NCI-H2196 treated with DMSO at 0.1 percent for 48 hours (cell line): Measurements from ENCODE around the gene RNU5D-1.
"Not testable (repeated sequence)": the region's sequence is repeated elsewhere in the genome, so short reads cannot be mapped to it uniquely, and the experiment has no call there.

Experiments used
- DNase-seq: peaks from one replicate; lab custom pipeline; 2025; ENCODE audit not compliant: unreplicated experiment; lab: John Stamatoyannopoulos, UW

Gene RNU5D-1

DNA sequence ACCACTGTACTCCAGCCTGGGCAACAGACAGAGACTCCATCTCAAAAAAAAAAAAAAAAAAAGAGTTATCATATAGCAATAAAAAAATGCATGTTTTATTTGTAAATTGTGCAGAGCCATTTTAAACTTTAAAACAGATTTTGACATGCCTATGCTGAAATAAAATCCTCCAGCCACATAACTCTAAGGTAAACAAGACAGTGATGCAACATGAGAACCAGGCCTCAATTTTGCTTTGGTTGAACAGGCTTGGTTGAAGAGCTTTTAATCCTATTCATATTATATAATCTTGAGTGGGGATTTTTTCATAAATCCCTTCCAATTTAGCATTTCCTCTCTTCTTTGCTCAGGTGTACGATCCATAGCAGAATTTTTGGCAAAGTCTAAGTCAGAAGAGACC lies 30.4 kb downstream of the RNU5D-1 start:
- DNase-seq = no peak

DNA sequence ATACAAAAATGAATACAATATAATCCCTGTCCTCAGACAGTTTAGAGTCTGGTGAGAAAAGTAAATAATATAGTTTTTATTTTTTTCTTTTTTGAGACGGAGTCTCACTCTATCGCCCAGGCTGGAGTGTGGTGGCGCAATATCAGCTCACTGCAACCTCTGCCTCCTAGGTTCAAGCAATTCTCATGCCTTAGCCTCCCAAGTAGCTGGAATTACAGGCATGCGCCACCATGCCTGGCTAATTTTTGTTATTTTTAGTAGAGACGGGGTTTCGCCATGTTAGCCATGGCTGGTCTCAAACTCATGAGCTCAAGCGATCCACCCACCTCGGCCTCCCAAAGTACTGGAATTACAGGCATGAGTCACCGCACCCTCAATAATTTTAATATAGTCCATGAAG lies 31.6 kb downstream of the RNU5D-1 start:
- not testable (repeated sequence) for DNase-seq

DNA sequence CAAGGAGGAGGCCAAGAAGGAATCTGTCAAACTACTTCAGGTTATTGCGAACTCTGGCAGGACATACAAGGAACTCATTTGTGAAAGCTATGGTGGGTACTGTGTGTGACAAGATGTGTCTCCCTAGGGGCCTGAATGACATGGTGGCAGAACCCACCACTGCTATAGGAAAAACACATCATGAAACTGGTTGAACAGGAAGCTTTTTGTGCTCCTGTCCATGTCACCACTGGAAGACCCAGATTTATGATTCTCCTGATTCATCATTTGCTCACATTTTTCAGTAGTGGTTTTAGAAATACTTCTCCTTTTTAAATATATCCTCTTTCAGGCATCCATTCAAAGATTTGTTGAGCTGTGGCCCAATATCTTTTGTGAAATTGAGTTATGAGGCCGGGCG lies 32.8 kb downstream of the RNU5D-1 start:
- no peak for DNase-seq

DNA sequence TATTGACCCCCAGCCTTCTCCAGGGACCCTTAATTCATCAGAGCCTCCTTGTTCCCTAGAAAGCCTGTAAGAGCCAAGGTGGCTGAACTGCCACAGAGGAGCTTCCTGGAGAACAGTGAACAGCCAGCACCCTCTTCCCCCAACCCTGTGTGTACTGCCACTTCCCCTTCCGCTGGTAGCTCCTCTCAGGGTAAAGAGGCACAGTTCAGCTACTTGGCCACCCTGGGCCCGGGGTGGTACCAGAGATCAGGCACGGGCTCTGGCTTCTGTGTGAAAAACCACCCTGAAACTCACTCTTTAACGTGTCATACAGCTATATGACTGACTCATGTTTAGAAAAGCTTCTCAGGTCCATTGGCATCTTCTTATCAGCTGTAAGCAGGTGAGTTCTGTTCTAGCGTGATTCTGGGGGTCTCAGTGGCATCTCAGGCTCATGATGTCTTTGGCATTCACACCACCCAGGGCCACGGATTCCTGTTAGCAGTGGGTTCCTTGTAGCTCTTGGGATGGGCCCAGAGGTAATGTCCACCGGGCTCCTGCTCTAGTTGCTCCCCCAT lies 34.1 kb downstream of the RNU5D-1 start:
- no peak for DNase-seq

DNA sequence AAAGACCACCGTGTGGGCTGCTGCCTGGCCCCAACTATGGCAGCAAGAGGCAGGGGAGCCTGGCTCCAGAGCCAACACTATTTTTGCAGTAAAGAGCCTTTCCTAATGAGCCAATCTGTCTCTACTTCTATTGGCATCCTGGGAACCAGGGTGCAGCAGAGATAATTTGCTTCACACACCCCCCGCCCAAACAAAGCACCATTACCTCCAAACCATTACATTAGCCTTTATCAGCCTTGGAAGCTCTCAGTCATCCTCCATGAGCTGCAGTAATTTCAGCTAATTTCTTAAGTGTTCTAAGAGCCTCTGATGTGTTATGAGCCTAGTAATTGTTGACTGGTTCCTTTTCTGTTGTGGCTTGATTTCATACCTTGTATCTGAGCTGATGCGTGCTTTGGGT lies 34.9 kb downstream of the RNU5D-1 start:
- DNase-seq = no peak

DNA sequence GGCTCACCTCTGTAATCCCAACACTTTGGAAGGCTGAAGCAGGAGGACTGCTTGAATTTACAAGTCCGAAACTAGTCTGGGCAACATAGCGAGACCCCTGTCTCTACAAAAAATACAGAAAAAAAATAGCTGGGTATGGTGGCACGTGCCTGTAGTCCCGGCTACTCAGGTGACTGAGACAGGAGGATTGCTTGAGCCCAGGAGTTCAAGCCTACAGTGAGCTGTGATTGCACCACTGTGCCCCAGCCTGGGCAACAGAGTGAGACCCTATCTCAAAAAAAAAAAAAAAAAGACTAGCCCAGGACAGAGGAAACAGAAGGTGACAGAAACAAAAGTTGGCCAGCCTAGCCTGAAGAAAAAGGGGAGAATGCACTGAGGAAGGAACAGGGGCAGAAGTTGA lies 35.3 kb downstream of the RNU5D-1 start:
- no peak for DNase-seq

DNA sequence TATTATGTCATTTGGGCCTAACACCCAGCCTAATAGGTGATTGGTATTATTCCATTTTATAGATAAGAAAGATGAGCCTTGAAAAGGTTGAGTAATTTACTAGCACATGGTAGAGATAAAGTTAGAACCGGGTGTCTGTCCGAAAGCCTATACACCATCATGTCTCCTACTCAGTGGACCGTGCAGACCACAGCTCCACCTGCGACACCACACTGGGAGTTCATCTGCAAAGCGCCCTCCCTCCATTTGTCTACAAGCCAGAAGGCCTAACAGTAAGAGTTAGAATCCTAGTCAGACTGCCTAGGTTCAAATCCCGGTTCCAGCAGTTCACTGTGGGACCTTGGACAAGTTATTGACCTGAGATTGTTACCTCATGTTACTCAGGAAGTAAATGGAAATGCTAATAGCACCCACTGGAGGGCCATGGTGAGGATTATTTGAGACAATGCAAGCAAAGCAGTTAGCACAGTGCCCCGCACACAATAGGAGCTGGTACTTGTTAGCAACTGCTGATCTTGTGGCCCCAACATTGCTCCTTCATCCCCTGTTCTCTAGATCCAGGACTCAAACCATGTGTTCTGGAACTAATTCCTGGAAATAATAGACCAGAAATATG lies 36.0 kb downstream of the RNU5D-1 start:
- no peak for DNase-seq

DNA sequence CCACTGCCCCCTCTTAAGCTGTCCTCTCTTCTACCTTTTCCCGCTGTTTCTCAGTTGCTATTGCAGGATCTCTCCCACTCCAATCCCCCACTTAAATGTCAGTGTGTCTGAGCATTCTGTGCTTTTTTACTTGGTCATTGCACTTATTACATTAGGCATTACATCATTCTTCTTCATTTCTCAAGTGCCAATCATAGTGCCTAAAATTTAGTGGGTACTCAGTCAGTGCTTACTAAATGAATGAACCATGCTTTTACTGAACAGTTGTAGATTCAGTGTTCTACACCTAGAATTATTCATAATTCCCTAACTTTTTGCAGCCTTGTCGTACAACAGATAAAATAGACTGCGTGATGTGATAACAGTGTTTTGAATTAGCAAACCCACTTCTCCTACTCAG lies 37.1 kb downstream of the RNU5D-1 start:
- DNase-seq = no peak

DNA sequence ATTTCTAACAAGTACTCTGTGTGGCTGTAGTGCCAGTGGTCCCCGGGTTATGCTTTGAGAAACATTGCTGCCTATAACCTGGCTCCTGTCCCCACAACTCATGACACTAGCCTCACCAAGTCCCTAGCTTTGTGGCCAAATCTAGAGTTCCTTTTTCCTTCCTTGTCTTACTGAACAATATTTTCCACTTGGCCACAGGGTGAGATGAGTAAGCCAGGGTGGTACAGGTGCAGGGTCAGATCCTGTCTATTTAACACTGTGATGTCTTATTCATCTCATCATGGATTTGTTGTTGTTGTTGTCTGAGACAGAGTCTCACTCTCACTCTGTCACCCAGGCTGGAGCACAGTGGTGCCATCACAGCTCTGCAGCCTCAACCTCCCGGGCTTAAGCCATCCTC lies 37.8 kb downstream of the RNU5D-1 start:
- DNase-seq = no peak

DNA sequence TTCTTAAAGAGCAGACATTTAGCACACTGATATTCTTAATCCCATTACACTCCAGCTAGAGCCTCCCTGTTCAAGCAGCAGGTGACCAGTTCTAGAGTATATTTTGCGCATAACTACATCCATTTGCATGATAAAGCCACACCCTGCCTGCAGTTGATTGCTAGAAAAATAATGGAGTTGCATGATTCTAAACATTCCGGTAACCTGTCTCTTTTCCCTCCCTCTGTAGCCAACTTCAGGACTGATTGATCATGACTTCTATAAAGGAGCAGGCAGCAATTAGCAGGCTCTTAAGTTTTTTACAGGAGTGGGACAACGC lies 41.6 kb downstream of the RNU5D-1 start:
- no peak for DNase-seq

DNA sequence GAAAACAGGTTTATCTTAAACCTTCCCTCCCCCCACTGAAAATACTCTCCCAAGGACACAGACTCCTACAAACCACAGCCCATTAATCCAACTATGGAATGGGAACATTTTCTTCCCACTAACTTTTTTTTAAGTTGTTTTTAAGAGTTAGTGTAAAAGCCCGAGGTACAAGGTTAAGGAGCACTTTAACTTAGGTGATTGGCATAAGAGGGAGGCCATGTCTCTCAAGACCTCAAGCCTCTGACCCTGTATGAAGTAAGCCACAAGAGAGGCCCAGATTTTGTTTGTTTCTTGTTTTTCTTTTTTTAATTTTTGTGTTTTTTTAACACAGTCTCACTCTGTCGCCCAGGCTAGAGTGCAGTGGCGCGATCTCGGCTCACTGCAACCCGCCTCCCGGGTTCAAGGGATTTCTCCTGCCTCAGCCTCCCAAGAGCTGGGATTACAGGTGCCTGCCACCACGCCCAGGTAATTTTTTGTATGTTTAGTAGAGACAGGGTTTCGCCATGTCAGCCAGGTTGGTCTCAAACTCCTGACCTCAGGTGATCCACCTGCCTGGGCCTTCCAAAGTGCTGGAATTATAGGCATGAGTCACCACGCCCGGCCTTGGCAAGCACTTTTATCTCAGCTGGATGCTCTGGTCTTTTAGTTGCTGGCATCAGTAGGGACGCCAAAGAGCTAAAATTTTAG lies 42.1 kb downstream of the RNU5D-1 start:
- DNase-seq = no peak

DNA sequence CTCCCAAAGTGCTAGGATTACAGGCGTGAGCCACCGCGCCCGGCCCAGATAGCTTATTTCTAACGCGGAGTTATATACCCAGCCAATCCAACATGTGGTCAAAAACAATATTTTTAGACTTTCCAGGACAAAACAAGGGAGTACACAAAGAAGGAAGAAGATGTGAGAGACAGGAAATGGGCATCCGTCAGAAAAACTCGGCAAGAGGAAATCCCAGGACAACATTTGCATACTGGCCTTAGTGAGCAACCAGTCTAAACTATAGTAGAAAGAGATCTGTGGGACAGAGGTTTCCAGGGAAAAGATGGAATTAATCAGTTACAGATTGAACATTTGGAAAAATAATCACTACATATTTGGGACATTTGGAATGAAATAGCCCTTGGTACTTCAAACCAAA lies 45.1 kb downstream of the RNU5D-1 start:
- no peak for DNase-seq

DNA sequence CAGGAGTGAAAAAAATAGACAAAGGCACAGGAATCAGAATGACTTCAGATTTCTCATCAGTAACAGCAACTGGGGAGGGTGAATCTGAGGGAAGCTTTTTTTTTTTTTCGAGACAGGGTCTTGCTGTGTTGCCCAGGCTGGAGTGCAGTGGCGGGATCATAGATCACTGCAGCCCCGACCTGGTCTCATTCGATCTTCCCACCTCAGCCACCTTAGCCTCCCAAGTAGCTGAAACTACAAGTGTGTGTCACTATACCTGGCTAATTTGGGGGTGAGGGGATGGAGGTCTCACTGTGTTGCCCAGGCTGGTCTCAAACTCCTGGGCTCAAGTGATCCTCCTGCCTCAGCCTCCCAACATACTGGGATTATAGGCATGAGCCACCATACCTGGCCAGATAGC lies 45.8 kb downstream of the RNU5D-1 start:
- no peak for DNase-seq

DNA sequence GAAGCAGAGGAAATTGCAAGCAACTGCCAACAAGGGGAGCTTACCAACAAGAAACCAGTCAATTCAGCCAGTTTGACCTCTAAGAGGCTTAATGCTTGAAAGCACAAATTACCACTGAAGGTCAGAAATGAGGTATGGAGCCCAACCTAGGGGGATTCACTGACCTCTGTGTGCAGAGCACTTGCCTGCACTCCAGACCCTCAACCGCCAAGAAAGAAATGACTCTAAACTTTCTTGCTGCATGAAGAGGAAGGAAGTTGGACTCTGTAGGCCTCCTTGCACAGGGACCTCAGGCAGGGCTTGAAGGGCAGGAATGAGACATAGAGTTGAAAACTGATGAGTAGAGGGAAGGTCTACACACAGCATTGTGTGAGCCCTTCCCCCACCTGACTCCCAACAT lies 46.4 kb downstream of the RNU5D-1 start:
- no peak for DNase-seq

DNA sequence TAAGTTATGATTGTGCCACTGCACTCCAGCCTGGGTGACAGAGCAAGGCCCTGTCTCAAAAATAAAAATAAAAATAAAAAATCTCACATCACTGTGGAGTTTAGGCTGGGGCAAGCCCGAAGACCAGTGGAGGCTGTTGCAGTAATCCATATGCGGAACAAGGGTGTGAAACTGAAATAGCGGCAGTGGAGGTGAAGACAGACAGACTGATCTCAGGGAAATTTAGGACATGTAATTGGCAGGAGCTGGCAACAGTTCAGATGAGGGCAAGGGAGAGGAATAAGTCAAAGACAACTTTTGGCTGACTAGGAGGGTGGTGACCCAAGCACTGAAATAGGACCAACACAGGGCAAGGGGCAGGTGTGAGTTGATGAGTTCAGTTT lies 48.1 kb downstream of the RNU5D-1 start:
- DNase-seq = no peak

DNA sequence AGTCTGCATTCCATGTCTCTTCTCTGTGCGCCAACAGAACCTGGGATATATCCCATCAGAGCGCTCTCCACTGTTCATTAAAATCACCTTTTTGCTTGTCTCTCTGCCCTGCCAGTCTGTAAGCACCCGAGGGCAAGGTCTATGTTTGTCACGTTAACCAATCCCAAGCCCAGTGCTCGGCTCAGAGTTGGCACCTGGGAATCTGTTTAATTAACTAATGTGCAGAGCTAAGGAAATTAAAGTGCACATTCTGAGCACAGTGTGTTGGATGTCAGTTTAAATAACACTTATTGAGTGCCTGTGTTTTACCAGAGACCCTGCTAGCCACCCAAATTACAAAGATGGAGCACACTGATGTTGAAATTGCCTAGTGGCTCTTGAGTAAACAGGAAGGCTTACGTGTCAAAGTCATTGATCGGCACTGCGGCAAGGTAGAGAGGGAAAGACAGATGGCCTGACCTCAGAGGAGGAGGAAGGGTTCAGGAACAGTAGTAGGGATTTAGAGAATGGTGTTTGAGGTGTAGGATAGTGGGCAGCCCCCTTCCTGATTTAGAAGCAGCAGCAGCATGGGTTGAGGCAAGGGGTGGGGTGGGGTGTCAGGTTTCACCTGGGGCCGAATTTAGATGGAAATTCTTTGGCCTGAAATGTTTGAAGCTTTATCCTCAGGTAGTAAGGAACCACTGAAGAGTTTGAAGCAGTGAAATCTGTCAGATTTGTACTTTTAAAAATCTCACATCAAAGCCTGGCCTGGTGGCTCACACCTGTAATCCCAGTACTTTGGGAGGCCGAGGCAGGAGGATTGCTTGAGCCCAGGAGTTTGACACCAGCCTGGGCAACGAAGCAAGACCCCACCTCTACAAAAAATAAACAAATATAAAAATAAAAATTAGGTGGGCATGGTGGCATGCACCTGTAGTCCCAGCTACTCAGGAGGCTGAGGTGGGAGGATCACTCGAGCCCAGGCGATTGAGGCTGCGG lies 48.8 kb downstream of the RNU5D-1 start:
- no peak for DNase-seq
